Mesothelial cell of epicardium (in vitro differentiated cells): Measurements from ENCODE around the gene WWOX. TPM values are rescaled to one million over a fixed set of nuclear protein-coding genes. Genes with fewer than 3 reads are reported as not detected.

Experiments used
- DNase-seq, 2 experiments: peaks; one replicate each; pipeline ENCODE4 v3.0.0; 2021; ENCODE audit warnings: low spot score in 2 of 2; ENCODE audit not compliant: unreplicated experiment in 2 of 2
- H3K27ac Mint-ChIP-seq: 2 replicates; pipeline ENCODE4 v1.8.0; 2021; ENCODE audit warnings: mixed read lengths
- H3K27me3 Mint-ChIP-seq: 2 replicates; pipeline ENCODE4 v1.8.0; 2021; ENCODE audit warnings: low read depth, mixed read lengths
- H3K36me3 Mint-ChIP-seq: 2 replicates; pipeline ENCODE4 v1.8.0; 2021; ENCODE audit warnings: mixed read lengths
- H3K4me1 Mint-ChIP-seq: 2 replicates; pipeline ENCODE4 v1.8.0; 2021; ENCODE audit warnings: mixed read lengths
- H3K4me3 Mint-ChIP-seq: 2 replicates; pipeline ENCODE4 v1.8.0; 2021; ENCODE audit warnings: mild to moderate bottlenecking, moderate library complexity, mixed read lengths
- H3K9me3 Mint-ChIP-seq: 2 replicates; pipeline ENCODE4 v1.8.0; 2021; ENCODE audit warnings: mixed read lengths
- total RNA-seq: library from RNA; stranded (reverse); gene quantifications from 3 replicates; pipeline ENCODE4 v1.2.1, GENCODE V29; 2021
- TF ChIP-seq, protein P1 (sequence below): fragments of 200-600 bp; sonication (generic); IDR thresholded peaks from one replicate; pipeline ENCODE4 v1.5.0; 2021; ENCODE audit warnings: antibody characterized with exemption; ENCODE audit not compliant: unreplicated experiment

WWOX gene
- total RNA-seq, 1 donor from 2014 or later, result 29.7 TPM

DNA sequence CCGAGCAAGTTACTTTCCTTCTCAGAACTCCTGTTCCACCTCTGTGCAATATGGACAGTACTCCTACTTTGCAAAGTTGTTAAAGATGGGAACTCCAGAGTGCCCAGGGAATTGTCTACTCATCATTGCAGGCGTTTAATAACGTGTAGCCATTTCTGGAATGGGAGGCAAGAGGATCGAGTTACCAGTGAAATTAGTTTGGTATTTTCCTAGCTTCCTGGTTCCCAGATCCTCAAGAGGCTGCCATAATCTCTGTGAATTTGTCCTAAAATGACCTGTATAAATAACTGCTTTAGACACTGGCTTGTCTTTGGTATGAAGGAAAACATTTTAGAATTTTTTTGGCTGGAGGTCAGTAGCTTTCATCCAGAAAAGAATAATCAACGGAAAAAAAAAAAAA is 27.7 kb downstream of the WWOX start:
- Mint-ChIP-seq H3K4me1 (peaks cover 7% of the 10 kb centered on the region), H3K4me3 (no peak overlapping the region), H3K36me3 (peaks cover 8% of the 10 kb centered on the region), H3K27ac (no peak overlapping the region), H3K27me3 (no peaks in the 10 kb centered on the region), H3K9me3 (peaks cover 6% of the 10 kb centered on the region)
- no peak for DNase-seq
- TF ChIP-seq, protein P1, sequence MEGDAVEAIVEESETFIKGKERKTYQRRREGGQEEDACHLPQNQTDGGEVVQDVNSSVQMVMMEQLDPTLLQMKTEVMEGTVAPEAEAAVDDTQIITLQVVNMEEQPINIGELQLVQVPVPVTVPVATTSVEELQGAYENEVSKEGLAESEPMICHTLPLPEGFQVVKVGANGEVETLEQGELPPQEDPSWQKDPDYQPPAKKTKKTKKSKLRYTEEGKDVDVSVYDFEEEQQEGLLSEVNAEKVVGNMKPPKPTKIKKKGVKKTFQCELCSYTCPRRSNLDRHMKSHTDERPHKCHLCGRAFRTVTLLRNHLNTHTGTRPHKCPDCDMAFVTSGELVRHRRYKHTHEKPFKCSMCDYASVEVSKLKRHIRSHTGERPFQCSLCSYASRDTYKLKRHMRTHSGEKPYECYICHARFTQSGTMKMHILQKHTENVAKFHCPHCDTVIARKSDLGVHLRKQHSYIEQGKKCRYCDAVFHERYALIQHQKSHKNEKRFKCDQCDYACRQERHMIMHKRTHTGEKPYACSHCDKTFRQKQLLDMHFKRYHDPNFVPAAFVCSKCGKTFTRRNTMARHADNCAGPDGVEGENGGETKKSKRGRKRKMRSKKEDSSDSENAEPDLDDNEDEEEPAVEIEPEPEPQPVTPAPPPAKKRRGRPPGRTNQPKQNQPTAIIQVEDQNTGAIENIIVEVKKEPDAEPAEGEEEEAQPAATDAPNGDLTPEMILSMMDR, result no peak

DNA sequence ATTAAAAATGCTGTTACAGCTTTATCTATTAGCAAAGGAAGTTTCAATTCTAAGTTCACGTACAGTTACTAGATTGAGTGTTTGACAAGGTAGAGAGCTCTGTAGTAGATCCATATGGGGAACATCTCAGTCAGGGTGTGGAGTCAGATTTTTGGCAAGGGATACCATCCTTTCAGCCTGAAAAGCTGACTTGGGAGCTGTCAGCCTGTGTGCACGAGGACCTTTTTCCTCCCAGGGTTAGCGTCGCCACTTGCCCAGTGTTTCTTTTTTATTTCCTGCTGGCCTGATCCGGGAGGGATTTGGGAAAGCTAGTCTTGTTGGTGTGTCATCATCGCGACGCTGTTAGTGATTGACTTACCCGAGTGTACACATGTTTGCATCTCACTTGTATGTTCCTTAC is 29.5 kb downstream of the WWOX start:
- Mint-ChIP-seq H3K36me3 (peaks cover 14% of the 10 kb centered on the region), H3K4me1 (peaks cover 2% of the 10 kb centered on the region), H3K27ac (no peak overlapping the region), H3K4me3 (no peak overlapping the region), H3K27me3 (no peaks in the 10 kb centered on the region), H3K9me3 (peaks cover 6% of the 10 kb centered on the region)
- DNase-seq, result no peak
- TF ChIP-seq, protein P1, result no peak

DNA sequence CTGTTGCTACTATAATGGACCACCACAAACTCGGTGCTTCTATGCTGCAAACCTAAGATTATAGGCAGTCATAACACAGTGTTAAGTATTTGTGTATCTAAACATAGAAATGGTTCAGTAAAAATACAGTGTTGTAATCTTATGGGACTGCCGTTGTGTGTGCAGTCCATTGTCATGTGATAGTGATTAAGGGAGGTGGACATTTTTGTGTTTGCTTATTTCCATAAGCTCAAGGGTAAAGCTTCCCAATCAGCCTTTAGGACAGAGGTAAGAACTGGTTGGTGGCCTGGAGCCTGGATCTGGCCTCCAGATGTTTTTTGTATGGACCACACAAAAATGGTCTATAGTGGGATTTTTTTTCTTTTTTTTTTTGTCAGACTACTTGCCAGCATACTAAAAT is 29.9 kb downstream of the WWOX start:
- no peak overlapping the region for H3K4me3 Mint-ChIP-seq

DNA sequence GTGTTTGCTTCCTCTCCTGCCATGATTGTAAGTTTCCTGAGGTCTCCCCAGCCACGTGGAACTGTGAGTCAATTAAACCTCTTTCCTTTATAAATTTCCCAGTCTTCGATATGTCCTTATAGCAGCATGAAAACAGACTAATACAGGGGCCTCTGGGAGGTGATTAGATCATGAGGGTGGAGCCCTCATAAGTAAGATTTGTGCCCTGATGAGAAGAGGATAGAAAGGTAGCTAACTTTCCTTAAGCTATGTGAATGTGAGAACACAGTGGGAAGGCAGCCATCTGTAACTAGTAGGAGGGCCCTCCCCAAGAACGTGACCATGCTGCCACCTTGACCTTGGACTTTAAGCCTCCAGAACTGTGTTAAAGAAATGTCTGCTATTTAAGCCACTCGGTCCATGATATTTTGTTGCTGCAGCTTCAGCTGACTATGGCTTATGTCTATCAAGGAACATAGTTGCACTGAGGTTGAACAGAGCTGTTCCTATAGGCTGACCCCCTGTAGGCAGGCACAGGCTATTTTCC is 30.7 kb downstream of the WWOX start:
- peaks cover 6% of the 10 kb centered on the region for H3K9me3 Mint-ChIP-seq
- peaks cover 14% of the 10 kb centered on the region for H3K36me3 Mint-ChIP-seq
- no peak overlapping the region for H3K27ac Mint-ChIP-seq

More for the DNA sequence above, 29.9 kb downstream of the WWOX start:
- Mint-ChIP-seq H3K27ac (no peak overlapping the region), H3K9me3 (peaks cover 6% of the 10 kb centered on the region), H3K4me1 (peaks cover 2% of the 10 kb centered on the region), H3K27me3 (no peaks in the 10 kb centered on the region), H3K36me3 (peaks cover 14% of the 10 kb centered on the region)
- no peak for DNase-seq
- TF ChIP-seq, protein P1, result no peak

DNA sequence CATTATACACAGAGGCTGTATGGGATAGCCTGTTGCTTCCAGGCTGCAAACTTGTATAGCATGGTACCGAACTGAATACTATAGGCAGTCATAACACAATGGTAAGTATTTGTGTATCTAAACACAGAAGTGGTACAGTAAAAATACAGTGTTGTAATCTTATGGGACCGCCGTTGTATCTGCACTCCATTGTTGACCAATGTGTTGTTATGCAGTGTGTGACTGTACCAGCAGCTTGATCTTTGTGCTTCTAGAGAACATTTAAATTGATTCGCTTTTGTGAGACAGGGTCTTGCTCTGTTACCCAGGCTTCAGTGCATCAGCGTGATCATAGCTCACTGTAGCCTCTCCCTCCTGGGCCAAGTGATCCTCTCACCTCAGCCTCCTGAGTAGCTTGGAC is 31.5 kb downstream of the WWOX start:
- Mint-ChIP-seq H3K36me3 (peaks cover 14% of the 10 kb centered on the region), H3K9me3 (peaks cover 6% of the 10 kb centered on the region), H3K27me3 (no peaks in the 10 kb centered on the region), H3K27ac (no peak overlapping the region), H3K4me3 (no peak overlapping the region), H3K4me1 (peaks cover 2% of the 10 kb centered on the region)
- no peak for DNase-seq
- TF ChIP-seq, protein P1, result no peak

More for the DNA sequence above, 30.7 kb downstream of the WWOX start:
- Mint-ChIP-seq H3K27me3 (no peaks in the 10 kb centered on the region), H3K4me1 (peaks cover 2% of the 10 kb centered on the region), H3K4me3 (no peak overlapping the region)
- DNase-seq, result no peak
- TF ChIP-seq, protein P1, result no peak

DNA sequence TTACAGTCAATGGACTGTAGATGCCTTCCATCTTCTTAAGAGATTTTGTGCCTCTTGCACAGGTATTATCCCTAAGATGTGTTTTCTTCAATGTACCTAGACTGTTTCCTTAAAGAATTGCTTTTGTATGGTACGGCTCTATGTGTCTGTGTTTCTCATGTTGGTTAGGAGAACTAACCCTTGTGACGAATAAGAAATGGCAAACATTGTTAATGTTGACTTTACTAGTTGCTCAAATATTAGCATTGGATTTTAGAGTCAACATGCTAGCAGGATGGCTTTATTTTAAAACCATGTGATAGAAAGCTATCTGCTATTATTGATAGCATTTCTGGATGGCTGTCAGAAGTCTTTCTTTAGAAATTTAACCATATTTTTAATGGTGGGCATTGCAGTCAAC is 34.5 kb downstream of the WWOX start:
- H3K9me3 Mint-ChIP-seq, result peaks cover 6% of the 10 kb centered on the region
- H3K27ac Mint-ChIP-seq, result no peak overlapping the region
- H3K27me3 Mint-ChIP-seq, result no peaks in the 10 kb centered on the region
- no peak overlapping the region for H3K4me3 Mint-ChIP-seq
- no peak for DNase-seq
- TF ChIP-seq, protein P1, result no peak
- no peaks in the 10 kb centered on the region for H3K4me1 Mint-ChIP-seq
- H3K36me3 Mint-ChIP-seq, result peaks cover 14% of the 10 kb centered on the region
